DND-41 (cell line): ENCODE results near the gene GOLGA6L7.
"Not testable (repeated sequence)": the region's sequence is repeated elsewhere in the genome, so short reads cannot be mapped to it uniquely, and the experiment has no call there.

ENCODE experiments used
- ATAC-seq: fragments of 200-7000 bp; cut with Tn5 transposase; 3 replicates; pipeline ENCODE4 v1.9.1; 2021; ENCODE audit warnings: low read depth; ENCODE audit not compliant: insufficient read depth
- DNase-seq: peaks from one replicate; pipeline ENCODE4 v3.0.0-alpha.2; 2020
- H2AFZ ChIP-seq: 2 replicates; pipeline ENCODE4 v1.6.0; 2012; ENCODE audit warnings: low read depth, low read length
- H3K27ac ChIP-seq: 2 replicates; pipeline ENCODE4 v1.5.1; 2012; ENCODE audit warnings: low read length, inconsistent platforms
- H3K27me3 ChIP-seq: fragments of 200-600 bp; sonication (generic); 2 replicates; pipeline ENCODE4 v1.6.0; 2012; ENCODE audit warnings: low read length, mild to moderate bottlenecking, inconsistent platforms; ENCODE audit not compliant: insufficient read depth, poor library complexity
- H3K36me3 ChIP-seq: 2 replicates; pipeline ENCODE4 v1.5.1; 2012; ENCODE audit warnings: low read length, inconsistent platforms; ENCODE audit not compliant: insufficient read depth
- H3K4me1 ChIP-seq: 2 replicates; pipeline ENCODE4 v1.5.1; 2012; ENCODE audit warnings: mild to moderate bottlenecking, low read length; ENCODE audit not compliant: insufficient read depth
- H3K4me2 ChIP-seq: 2 replicates; pipeline ENCODE4 v1.6.0; 2012; ENCODE audit warnings: mild to moderate bottlenecking, moderate library complexity, low read length, inconsistent platforms; ENCODE audit not compliant: insufficient read depth
- H3K4me3 ChIP-seq, 2 experiments: fragments of 200-600 bp in 1 of 2; shearing (Covaris generic) in 1 of 2; 2 replicates each; pipeline ENCODE4 v1.5.1; 2012 to 2016; ENCODE audit warnings: inconsistent platforms in 2 of 2, low read length in 2 of 2, mild to moderate bottlenecking in 2 of 2, low read depth in 1 of 2, moderate library complexity in 1 of 2
- H3K79me2 ChIP-seq: 2 replicates; pipeline ENCODE4 v1.6.0; 2012; ENCODE audit warnings: low read length, inconsistent platforms; ENCODE audit not compliant: insufficient read depth
- H3K9ac ChIP-seq: 2 replicates; pipeline ENCODE4 v1.6.0; 2012; ENCODE audit warnings: low read depth, mild to moderate bottlenecking, inconsistent platforms, low read length, moderate library complexity
- H3K9me3 ChIP-seq: 2 replicates; pipeline ENCODE4 v1.5.1; 2012; ENCODE audit warnings: low read length, moderate library complexity, mild to moderate bottlenecking, inconsistent platforms; ENCODE audit not compliant: insufficient read depth, severe bottlenecking
- H4K20me1 ChIP-seq: 2 replicates; pipeline ENCODE4 v1.6.0; 2012; ENCODE audit warnings: low read length; ENCODE audit not compliant: insufficient read depth

GOLGA6L7 gene

GRCh38 chr15:28843520-28843919, 4.9 kb downstream of the GOLGA6L7 start:
- H3K27ac ChIP-seq, H3K9me3 ChIP-seq, H4K20me1 ChIP-seq, ATAC-seq, H3K79me2 ChIP-seq, DNase-seq, H3K4me2 ChIP-seq, H3K9ac ChIP-seq, H2AFZ ChIP-seq, H3K4me1 ChIP-seq, H3K36me3 ChIP-seq, H3K27me3 ChIP-seq, H3K4me3 ChIP-seq: not testable (repeated sequence)

DNA sequence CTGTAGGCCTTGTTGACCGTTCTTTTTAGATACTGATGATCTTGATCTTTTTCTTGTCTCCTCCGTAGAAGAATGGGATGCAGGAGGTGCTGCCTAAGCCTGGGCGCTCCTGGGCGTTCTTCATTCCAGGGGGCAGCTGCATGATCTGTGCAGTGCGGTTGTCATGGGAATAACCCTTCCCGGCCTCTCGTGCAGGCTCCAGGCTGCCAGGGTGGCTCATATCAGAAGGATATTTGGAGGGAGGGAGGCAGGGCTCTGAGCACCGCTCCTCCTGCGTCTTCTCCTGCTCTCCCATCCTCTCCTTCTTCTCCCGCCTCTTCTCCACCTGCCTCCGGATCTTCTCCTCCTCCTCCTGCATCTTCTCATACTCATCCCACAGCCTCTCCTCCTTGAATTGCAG, 6.2 kb downstream of the GOLGA6L7 start:
- not testable (repeated sequence) for H3K4me3 ChIP-seq, DNase-seq, H3K79me2 ChIP-seq, H2AFZ ChIP-seq, ATAC-seq, H3K27ac ChIP-seq, H3K4me2 ChIP-seq, H3K9ac ChIP-seq, H3K27me3 ChIP-seq, H3K9me3 ChIP-seq, H4K20me1 ChIP-seq, H3K36me3 ChIP-seq, H3K4me1 ChIP-seq

DNA sequence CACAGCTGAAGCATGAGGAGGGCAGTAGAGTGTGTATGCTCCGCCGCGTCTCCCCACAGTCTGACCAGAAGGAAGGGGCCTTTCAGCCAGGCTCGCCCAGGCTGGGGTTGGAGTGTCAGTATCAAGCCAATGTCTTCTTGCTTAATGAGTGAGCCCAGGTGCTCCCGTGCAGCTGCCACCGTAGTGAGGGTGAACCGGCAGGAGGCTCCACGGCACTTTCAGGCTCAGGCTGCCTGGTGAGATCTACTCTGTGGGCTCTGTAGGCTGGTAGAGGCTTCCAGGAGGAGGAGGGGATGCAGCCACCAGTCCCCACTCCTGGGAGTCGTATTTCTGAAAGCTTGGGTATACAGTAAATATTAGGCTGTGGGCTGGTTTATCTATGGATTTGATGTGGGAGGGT, 8.2 kb downstream of the GOLGA6L7 start:
- H3K9ac ChIP-seq, H3K27me3 ChIP-seq, DNase-seq, H3K79me2 ChIP-seq, H3K9me3 ChIP-seq, H3K4me3 ChIP-seq, H3K36me3 ChIP-seq, H3K4me2 ChIP-seq, ATAC-seq, H2AFZ ChIP-seq, H3K4me1 ChIP-seq, H4K20me1 ChIP-seq, H3K27ac ChIP-seq: not testable (repeated sequence)

DNA sequence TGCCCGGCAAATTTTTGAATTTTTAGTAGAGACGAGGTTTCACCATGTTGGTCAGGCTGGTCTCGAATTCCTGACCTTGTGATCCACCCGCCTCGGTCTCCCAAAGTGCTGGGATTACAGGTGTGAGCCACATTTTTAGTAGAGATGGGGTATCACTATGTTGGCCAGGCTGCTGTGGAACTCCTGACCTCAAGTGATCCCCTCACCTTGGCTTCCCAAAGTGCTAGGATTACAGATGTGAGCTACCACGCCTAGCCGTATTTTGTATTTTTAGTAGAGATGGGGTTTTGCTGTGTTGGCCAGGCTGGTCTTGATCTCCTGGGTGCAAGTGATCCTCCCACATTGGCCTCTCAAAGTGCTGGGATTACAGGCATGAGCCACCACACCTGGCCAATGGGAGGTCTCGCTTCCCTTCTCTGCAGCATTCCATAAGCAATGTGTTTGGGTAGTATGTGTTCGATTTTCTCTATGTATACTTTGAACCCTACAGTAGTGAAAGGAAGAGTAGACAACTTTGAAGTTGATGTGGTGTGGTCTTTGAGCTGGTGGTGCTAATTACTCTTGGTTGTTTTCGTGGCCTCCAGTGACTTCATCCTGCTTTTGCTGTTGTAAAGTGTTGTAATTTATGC, 13.4 kb downstream of the GOLGA6L7 start:
- not testable (repeated sequence) for H3K36me3 ChIP-seq, H3K4me3 ChIP-seq, H3K27ac ChIP-seq, ATAC-seq, H3K27me3 ChIP-seq, DNase-seq, H3K4me2 ChIP-seq, H2AFZ ChIP-seq, H3K9ac ChIP-seq, H4K20me1 ChIP-seq, H3K4me1 ChIP-seq, H3K79me2 ChIP-seq, H3K9me3 ChIP-seq

GRCh38 chr15:28831897-28832587, 16.4 kb downstream of the GOLGA6L7 start:
- not testable (repeated sequence) for H3K36me3 ChIP-seq, H2AFZ ChIP-seq, H3K79me2 ChIP-seq, H3K9me3 ChIP-seq, H3K27me3 ChIP-seq, H3K4me1 ChIP-seq, H3K27ac ChIP-seq, H4K20me1 ChIP-seq
- H3K9ac ChIP-seq = peak overlapping the region; percentile 30; the same call in 1 of the 2 replicates
- peak overlapping the region; percentile 49; the same call in 1 of the 2 replicates for H3K4me2 ChIP-seq
- ATAC-seq (peak; percentile 98), DNase-seq (peak; percentile 77)
- H3K4me3 ChIP-seq = peak overlapping the region in 1 of 2 experiments; percentile 52; a peak in 2 of 4 replicates

- not testable (repeated sequence) for H3K27ac ChIP-seq, H3K9me3 ChIP-seq, H3K9ac ChIP-seq, DNase-seq, H3K27me3 ChIP-seq, ATAC-seq, H4K20me1 ChIP-seq, H2AFZ ChIP-seq, H3K79me2 ChIP-seq, H3K36me3 ChIP-seq, H3K4me3 ChIP-seq, H3K4me2 ChIP-seq
- H3K4me1 ChIP-seq = peaks cover 11% of the 10 kb centered on the region
These were observed 27.0 kb downstream of the GOLGA6L7 start for GRCh38 chr15:28821420-28821819.

- not testable (repeated sequence) for ATAC-seq, H3K27ac ChIP-seq, H3K4me2 ChIP-seq, H4K20me1 ChIP-seq, H3K36me3 ChIP-seq, DNase-seq, H2AFZ ChIP-seq, H3K9ac ChIP-seq, H3K27me3 ChIP-seq, H3K79me2 ChIP-seq, H3K4me3 ChIP-seq, H3K9me3 ChIP-seq
- peaks cover 11% of the 10 kb centered on the region for H3K4me1 ChIP-seq
These were observed 28.5 kb downstream of the GOLGA6L7 start for GRCh38 chr15:28819930-28820295.

DNA sequence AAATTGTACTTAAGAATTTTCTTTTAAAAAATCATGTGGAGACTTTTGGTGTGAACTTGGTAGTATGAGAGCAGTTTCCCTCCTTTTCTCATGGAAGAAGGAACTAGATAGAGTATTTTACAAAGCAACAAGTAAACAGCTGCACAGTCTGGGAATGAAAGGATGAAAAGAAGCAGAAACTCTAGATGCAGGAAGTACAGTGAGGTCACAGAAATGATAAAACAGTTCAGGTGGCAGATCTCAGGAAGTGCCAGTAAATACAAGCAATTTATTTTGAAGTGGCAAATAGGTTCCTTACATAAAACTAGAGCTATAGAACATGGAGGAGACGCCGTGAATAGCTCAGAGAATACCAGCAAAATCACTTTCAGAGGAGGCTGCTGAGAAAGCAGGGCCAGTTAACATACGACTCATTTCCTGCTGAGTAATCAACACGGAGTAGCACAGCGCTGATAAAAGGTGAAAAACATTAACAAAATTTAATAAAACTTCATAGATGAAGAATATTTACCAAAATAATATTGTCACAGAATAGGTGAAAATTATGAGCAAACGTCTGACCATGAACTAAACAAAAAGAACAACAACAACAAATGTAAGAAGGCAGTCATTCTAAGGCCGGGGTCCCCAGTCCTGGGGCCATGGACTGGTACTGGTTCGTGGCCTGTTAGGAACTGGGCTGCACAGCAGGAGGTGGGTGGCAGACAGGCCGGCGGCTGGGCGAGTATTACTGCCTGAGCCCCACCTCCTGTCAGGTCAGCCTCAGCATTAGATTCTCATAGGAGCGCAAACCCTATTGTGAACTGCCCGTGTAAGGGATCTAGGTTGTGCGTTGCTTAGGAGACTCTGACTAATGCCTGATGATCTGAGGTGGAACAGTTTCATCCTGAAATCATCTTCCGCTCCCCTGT, 29.2 kb downstream of the GOLGA6L7 start:
- Histone ChIP-seq H2AFZ (peak overlapping the region; percentile 39; the same call in 1 of the 2 replicates), H3K4me1 (peaks cover 11% of the 10 kb centered on the region)
- not testable (repeated sequence) for H3K9me3 ChIP-seq, H3K36me3 ChIP-seq, H3K79me2 ChIP-seq, H3K9ac ChIP-seq, H4K20me1 ChIP-seq, H3K27ac ChIP-seq, H3K27me3 ChIP-seq, H3K4me3 ChIP-seq, H3K4me2 ChIP-seq
- DNase-seq = peak; percentile 9
- peak; percentile 87 for ATAC-seq
